OCI-LY7 (cell line): ENCODE data around the gene PBX1.

ENCODE experiments used
- CTCF ChIP-seq: fragments of 200-600 bp; sonication (generic); conservative IDR thresholded peaks from 2 replicates; pipeline ENCODE4 v1.5.1; 2014; ENCODE audit warnings: mild to moderate bottlenecking, antibody characterized with exemption, low read length, moderate library complexity, mixed read lengths
- EZH2phosphoT487 ChIP-seq: fragments of 200-600 bp; sonication (generic); IDR thresholded peaks from 2 replicates; pipeline ENCODE4 v1.6.1; 2018; ENCODE audit warnings: low read depth, borderline replicate concordance, mild to moderate bottlenecking, mixed run types, antibody characterized with exemption, low read length, moderate library complexity, mixed read lengths

- TF ChIP-seq EZH2phosphoT487 (no peak), CTCF (no peak)
Measured at GRCh38 chr1:164699815-164700491, 141.0 kb downstream of the PBX1 start.
